Stomach (tissue), 9 donors: ENCODE measurements around the gene ADNP. TPM values are rescaled to one million over a fixed set of nuclear protein-coding genes. Genes with fewer than 3 reads are reported as not detected.

Source experiments
- DNase-seq, 2 donors: peaks; one replicate each; pipeline versions ENCODE4 v3.0.0 to v3.0.0-alpha.2; 2013 to 2019
- H3K27ac ChIP-seq, 5 donors: fragments of 200-600 bp in 4 of 5; sonication (generic) in 4 of 5; one replicate each; pipeline ENCODE4 v1.5.1; 2013 to 2019; ENCODE audit warnings: mild to moderate bottlenecking in 1 of 5, moderate library complexity in 1 of 5
- H3K27me3 ChIP-seq, 3 donors: fragments of 200-600 bp; sonication (generic); one replicate each; pipeline ENCODE4 v1.5.1; 2017 to 2019; ENCODE audit warnings: mixed run types in 1 of 3
- H3K36me3 ChIP-seq, 4 donors: fragments of 200-600 bp; sonication (generic); 1 replicate in 3 of 4; 2 replicates in 1 of 4; pipeline ENCODE4 v1.5.1; 2016 to 2019
- H3K4me1 ChIP-seq, 4 donors: fragments of 200-600 bp; sonication (generic); one replicate each; pipeline ENCODE4 v1.5.1; 2016 to 2019
- H3K4me3 ChIP-seq, 4 donors: fragments of 200-600 bp; sonication (generic) in 3 of 4; one replicate each; pipeline ENCODE4 v1.5.1; 2016 to 2019; ENCODE audit warnings: mild to moderate bottlenecking in 1 of 4
- H3K9me3 ChIP-seq, 4 donors: fragments of 200-600 bp; sonication (generic); one replicate each; pipeline ENCODE4 v1.5.1; 2016 to 2019
- CTCF ChIP-seq, 7 experiments: fragments of 450-650 bp in 4 of 7; fragments of 200-600 bp in 3 of 7; sonication (generic) in 3 of 7; IDR thresholded peaks; one replicate each; pipeline ENCODE4 v1.5.1; 2016 to 2019; ENCODE audit warnings: antibody characterized with exemption in 7 of 7, control low read depth in 2 of 7, mild to moderate bottlenecking in 1 of 7
- EP300 ChIP-seq: sonication (generic); formaldehyde crosslinking; IDR thresholded peaks from one replicate; pipeline ENCODE4 v1.6.1; 2017; ENCODE audit warnings: antibody characterized with exemption
- POLR2A ChIP-seq, 4 donors: fragments of 450-650 bp; IDR thresholded peaks; one replicate each; pipeline ENCODE4 v1.6.1; 2016; ENCODE audit warnings: antibody characterized with exemption in 4 of 4, control low read depth in 2 of 4, mild to moderate bottlenecking in 1 of 4, moderate library complexity in 1 of 4
- POLR2AphosphoS5 ChIP-seq, 3 donors: sonication (generic); formaldehyde crosslinking; IDR thresholded peaks; one replicate each; pipeline ENCODE4 v1.6.1; 2016; ENCODE audit warnings: antibody characterized with exemption in 3 of 3
- WGBS, 5 donors: extraction: QIAGEN DNeasy Blood & Tissue Kit in 3 of 5; methylation state at CpG; one replicate each; pipeline versions ENCODE4 v1.1.5 to v1.1.7; 2013 to 2018; 5-methylcytosine and 5-hydroxymethylcytosine counted together
- intact Hi-C: fragments of 100-400 bp; cut with DNase I; formaldehyde crosslinking; loops from one replicate; pipeline ENCODE4 v1.15.1; 2023; ENCODE audit warnings: low total_unique reads
- polyA plus RNA-seq, 3 donors: library from polyadenylated mRNA; stranded (reverse); fragments of 200-250 nt; gene quantifications; one replicate each; pipeline ENCODE4 v1.2.3, GENCODE V29; 2013
- total RNA-seq, 5 donors: library from RNA; depleted of rRNA; stranded (reverse); fragments of >200 nt; gene quantifications; one replicate each; pipeline versions ENCODE4 v1.1.0 to v1.2.3, GENCODE V29; 2014 to 2016
- donor health status: healthy with polysubstance abuse.
- donor health status: Bipolar disorder and iron deficiency.
- donor health status: healthy.

Gene ADNP
- total and polyA plus RNA-seq, 8 donors = 19.9 to 67.4 (median 48.5) TPM

- Histone ChIP-seq H3K9me3 (no peaks in the 10 kb centered on the region), H3K4me3 (no peak overlapping the region), H3K36me3 (peaks cover 5 to 55% (median 41%) of the 10 kb centered on the region in 4 donors), H3K27ac (peak overlapping the region in 3 of 5 donors; percentile 3 to 47 (median 43)), H3K27me3 (no peaks in the 10 kb centered on the region), H3K4me1 (peaks cover 12 to 69% (median 43%) of the 10 kb centered on the region in 4 donors)
- TF ChIP-seq POLR2AphosphoS5 (IDR thresholded peaks at IDR 0.05) (no peak), EP300 (no peak), CTCF (IDR thresholded peaks at IDR 0.05) (no peak), POLR2A (IDR thresholded peaks at IDR 0.05) (no peak)
- peak in 1 of 2 donors; percentile 31 for DNase-seq
- WGBS, 5 donors = 42 to 66% (median 43%) methylated on average over 8 of the region's 8 CpGs
- intact Hi-C loops = no loop called here
Measured at GRCh38 chr20:50903353-50904051, 27.7 kb downstream of the ADNP start.

- no peak for DNase-seq
- intact Hi-C loops = no loop called here
- H3K36me3 ChIP-seq = peaks cover 0 to 77% (median 62%) of the 10 kb centered on the region in 4 donors
- no peaks in the 10 kb centered on the region for H3K9me3 ChIP-seq
- TF ChIP-seq POLR2AphosphoS5 (IDR thresholded peaks at IDR 0.05) (no peak), EP300 (no peak)
- H3K27ac ChIP-seq = no peak overlapping the region
- H3K4me3 ChIP-seq = no peak overlapping the region
- H3K27me3 ChIP-seq = no peaks in the 10 kb centered on the region
- WGBS, 5 donors = 91 to 100% (median 93%) methylated on average over 1 of the region's 1 CpG
- H3K4me1 ChIP-seq = peaks cover 12 to 49% (median 36%) of the 10 kb centered on the region in 4 donors
Measured at GRCh38 chr20:50901301-50901700, 29.9 kb downstream of the ADNP start.

- TF ChIP-seq POLR2A (IDR thresholded peaks at IDR 0.05) = no peak
- Histone ChIP-seq H3K4me3 (no peak overlapping the region), H3K36me3 (peaks cover 0 to 77% (median 65%) of the 10 kb centered on the region in 4 donors), H3K27ac (no peak overlapping the region), H3K9me3 (no peaks in the 10 kb centered on the region), H3K27me3 (no peaks in the 10 kb centered on the region), H3K4me1 (peaks cover 18 to 48% (median 35%) of the 10 kb centered on the region in 4 donors)
- intact Hi-C loops = no loop called here
- WGBS, 5 donors = 89 to 94% (median 92%) methylated on average over 7 of the region's 7 CpGs
- DNase-seq = no peak
Measured at GRCh38 chr20:50900261-50900660, 31.0 kb downstream of the ADNP start.

- no peaks in the 10 kb centered on the region for H3K27me3 ChIP-seq
Measured at GRCh38 chr20:50898475-50898874, 32.8 kb downstream of the ADNP start.

More at GRCh38 chr20:50898475-50898874, 32.8 kb downstream of the ADNP start:
- intact Hi-C loops = no loop called here
- no peak overlapping the region for H3K27ac ChIP-seq
- DNase-seq = no peak
- no peak overlapping the region for H3K4me3 ChIP-seq
- WGBS, 5 donors = 83 to 100% (median 91%) methylated on average over 1 of the region's 1 CpG
- H3K4me1 ChIP-seq = peaks cover 19 to 47% (median 32%) of the 10 kb centered on the region in 4 donors
- peaks cover 4 to 84% (median 76%) of the 10 kb centered on the region in 4 donors for H3K36me3 ChIP-seq
- H3K9me3 ChIP-seq = no peaks in the 10 kb centered on the region
- TF ChIP-seq POLR2A (IDR thresholded peaks at IDR 0.05) (no peak), POLR2AphosphoS5 (IDR thresholded peaks at IDR 0.05) (no peak), CTCF (IDR thresholded peaks at IDR 0.05) (no peak), EP300 (no peak)
